HTERT RPE-1 (cell line): ENCODE results near the gene WASL.

Experiments
- in situ Hi-C: fragments of 300-500 bp; cut with MboI; formaldehyde crosslinking; loops from 4 replicates; pipeline ENCODE4 v1.14.3; 2020; ENCODE audit warnings: low sequenced_read_pairs

Gene WASL

GRCh38 chr7:123705211-123705901 is 43.4 kb downstream of the WASL start:
- in situ Hi-C loops: no loop called here

- in situ Hi-C loops: no loop called here
Observed at GRCh38 chr7:123695944-123696677, 52.7 kb downstream of the WASL start.

- in situ Hi-C loops: no loop called here
Observed at GRCh38 chr7:123692471-123692877, 56.3 kb downstream of the WASL start.

- in situ Hi-C loops: no loop called here
Observed at GRCh38 chr7:123690550-123690949, 58.3 kb downstream of the WASL start.

DNA sequence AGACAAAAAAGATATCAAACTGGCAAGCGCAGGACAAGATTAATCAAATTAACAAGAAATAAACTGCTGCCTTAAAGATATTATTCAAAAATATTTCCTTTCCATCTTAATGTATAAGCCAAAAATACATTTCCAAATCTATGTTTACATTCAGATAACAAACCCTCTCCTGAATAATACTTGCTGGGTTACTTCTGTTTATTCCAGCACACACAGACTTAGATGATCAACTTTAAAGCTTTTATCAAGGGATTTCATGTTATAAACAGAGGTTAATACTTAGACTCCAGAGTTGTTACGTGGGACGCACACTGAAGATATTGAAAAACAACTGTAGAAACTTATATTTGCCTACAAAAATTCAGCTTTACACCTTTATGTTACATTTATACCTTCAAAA is 59.6 kb downstream of the WASL start:
- in situ Hi-C loops: no loop called here

DNA sequence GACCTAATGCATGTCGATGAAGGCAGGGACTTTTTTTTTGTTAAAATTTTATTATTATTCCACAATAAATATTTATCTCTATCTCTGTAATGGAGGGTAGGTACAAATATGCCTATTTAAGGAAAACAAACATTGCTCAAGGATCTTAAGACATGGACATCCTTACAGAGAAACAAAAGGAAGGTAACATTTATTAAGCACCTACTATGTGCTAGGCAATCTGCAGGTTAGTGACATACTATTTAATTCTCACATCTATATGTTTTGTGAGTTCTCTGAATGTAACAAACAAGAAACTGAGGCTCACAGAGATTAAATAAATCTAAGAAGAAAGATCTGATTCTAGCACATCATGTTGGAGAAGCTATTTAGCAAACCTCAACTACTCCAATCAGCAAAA is 61.1 kb downstream of the WASL start:
- in situ Hi-C loops: no loop called here

DNA sequence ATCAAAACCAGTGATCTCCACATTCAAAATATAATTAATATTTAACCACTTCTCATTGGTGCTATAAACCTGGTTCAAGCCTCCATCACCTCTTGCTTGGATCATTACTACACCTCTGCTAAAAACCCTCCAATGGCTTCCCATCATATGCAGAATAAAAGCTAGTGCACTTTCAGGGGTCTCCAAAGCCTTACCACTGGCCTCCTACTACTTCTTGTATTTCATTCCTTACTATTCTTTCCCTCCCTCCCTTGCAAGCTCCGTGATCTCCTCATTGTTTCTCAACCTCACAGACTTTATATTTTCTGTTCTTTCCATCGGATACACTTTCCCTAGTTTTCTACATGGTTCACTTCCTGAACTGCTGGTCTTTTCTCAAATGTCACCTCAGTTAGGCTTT is 61.6 kb downstream of the WASL start:
- in situ Hi-C loops: no loop called here

GRCh38 chr7:123682690-123683089 is 66.1 kb downstream of the WASL start:
- in situ Hi-C loops: no loop called here

- in situ Hi-C loops: no loop called here
Observed at GRCh38 chr7:123681561-123681960, 67.2 kb downstream of the WASL start.

GRCh38 chr7:123680580-123680979 is 68.2 kb downstream of the WASL start:
- in situ Hi-C loops: no loop called here

- in situ Hi-C loops: no loop called here
Observed at GRCh38 chr7:123679614-123680013, 69.2 kb downstream of the WASL start.

GRCh38 chr7:123677061-123677715 is 71.6 kb downstream of the WASL start:
- in situ Hi-C loops: no loop called here

DNA sequence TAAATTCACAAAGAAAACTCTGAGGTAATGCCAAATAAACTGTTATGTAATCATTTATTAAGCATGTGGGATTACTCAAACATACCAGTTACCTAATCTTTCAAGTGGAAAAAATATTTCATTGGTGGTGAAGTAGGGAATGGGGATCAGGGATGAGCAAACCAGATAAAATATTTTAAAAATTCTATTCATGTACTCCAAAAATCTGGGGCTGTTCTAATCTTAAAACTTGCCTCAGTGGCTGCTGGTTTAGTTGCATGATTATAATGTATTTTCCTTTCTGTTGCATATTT is 73.7 kb downstream of the WASL start:
- in situ Hi-C loops: no loop called here

- in situ Hi-C loops: no loop called here
Observed at GRCh38 chr7:123674399-123675180, 74.2 kb downstream of the WASL start.

DNA sequence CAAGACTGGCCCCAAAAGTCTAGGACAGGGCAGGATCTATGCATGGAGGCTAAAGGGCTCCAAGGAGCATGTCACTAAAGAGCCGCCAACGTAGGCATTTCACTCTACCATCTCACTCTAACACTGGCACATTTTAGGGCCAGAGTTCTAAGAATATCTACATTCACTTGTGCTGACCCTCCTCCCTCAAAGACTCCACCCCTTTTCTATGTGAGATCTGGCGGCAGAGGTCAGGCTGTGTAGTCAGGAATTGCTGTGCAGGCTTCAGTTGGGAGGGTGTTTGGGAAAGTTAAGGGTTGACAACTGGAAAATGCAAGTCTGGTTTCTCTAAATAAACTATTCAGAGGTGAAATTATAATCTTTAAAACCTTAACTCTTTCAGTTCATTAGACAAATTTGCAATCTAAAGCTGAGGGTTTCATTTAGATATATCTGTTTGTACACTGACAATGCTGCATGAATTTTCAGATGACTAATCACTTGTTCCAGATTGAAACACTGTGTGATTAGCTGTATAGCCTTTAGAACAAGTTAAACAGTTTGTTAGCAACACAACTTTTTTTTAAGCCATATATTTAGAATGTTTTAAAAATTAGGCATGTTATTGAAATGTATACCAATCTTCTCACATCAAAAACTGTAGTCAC is 74.9 kb downstream of the WASL start:
- in situ Hi-C loops: no loop called here

- in situ Hi-C loops: no loop called here
Observed at GRCh38 chr7:123673137-123673732, 75.6 kb downstream of the WASL start.

DNA sequence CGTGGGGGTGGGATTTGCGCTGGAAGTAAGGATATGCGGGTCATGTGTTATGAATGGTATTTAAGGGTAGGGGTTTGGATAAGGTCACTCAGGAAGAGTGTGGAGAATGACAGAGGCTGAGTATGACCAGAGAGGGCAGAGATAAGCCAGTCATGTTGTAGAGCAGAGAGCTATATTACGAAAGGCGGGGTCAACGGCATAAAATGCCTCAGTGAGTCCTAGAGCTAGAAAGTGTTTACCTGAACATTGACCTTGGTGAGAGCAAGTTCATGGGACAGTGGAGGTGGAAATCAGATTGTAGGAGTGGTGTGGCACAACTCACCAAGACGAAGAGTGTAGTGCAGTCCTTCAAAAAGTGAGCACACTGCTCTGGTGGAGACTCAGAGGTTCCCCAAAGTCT is 79.3 kb downstream of the WASL start:
- in situ Hi-C loops: no loop called here

DNA sequence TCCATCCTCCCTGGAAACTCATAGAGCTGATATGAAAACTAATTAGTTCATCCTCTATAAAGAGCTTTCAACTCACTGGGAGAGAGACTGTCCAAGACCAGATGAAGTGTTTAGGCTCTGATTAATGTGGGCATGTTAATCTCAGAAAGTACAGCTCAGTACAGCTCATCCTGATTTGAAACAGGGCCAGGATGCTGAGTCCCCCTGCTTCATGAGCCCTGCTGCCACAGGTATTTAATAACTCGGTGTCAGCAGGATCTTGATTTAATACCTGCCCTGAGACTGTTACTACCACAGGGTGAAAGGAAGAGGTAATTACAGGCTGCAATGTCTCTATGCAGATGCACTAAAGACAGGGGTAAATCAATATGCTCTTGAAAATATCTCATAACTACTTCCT is 82.3 kb downstream of the WASL start:
- in situ Hi-C loops: no loop called here

GRCh38 chr7:123665896-123666295 is 82.9 kb downstream of the WASL start:
- in situ Hi-C loops: no loop called here

DNA sequence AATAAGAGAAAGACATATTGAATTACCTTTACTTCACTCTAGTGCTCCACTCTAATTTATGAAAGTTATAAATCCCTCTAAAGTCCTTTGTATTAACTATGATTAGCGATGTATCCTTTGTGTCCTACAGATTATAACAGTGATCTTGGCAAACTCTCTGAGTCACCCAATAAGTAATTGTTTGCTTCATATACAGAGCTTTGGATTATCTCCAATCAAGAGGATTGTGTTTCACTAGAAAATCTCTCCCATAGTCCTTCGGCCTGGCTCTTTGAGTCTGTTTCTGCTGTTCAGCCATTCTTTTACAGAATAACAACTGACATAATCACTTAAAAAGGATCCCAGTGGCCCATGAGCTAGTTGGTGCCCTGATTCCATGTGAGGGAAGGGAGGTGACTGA is 83.6 kb downstream of the WASL start:
- in situ Hi-C loops: no loop called here

DNA sequence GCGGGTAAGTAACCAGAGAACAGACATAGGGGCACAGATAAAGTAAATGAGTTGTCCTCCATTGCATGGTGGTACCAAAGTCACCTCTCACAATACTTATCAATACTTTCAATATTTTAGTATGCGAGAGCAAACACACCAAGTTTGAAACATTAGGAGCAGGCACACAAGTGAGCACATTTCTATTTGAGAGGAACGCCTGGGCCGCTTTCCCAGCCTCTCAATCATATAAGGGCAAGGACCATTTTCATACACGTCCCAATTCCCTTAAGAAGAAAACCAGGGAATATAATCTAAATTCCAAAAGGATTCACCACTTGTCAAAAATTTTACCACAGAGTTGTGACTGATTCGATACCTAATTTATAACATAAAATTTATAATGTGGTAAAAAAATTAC is 85.6 kb downstream of the WASL start:
- in situ Hi-C loops: no loop called here
